SH-SY5Y (cell line): ENCODE data around the gene ZFYVE27.

Source experiments
- GATA2 ChIP-seq: IDR thresholded peaks from 2 replicates; pipeline ENCODE4 v1.6.1; 2011; ENCODE audit warnings: mild to moderate bottlenecking, low read depth, low read length
- GATA3 ChIP-seq: IDR thresholded peaks from 2 replicates; pipeline ENCODE4 v1.6.1; 2011; ENCODE audit warnings: low read depth, mild to moderate bottlenecking, low read length, moderate library complexity

The ZFYVE27 gene

DNA sequence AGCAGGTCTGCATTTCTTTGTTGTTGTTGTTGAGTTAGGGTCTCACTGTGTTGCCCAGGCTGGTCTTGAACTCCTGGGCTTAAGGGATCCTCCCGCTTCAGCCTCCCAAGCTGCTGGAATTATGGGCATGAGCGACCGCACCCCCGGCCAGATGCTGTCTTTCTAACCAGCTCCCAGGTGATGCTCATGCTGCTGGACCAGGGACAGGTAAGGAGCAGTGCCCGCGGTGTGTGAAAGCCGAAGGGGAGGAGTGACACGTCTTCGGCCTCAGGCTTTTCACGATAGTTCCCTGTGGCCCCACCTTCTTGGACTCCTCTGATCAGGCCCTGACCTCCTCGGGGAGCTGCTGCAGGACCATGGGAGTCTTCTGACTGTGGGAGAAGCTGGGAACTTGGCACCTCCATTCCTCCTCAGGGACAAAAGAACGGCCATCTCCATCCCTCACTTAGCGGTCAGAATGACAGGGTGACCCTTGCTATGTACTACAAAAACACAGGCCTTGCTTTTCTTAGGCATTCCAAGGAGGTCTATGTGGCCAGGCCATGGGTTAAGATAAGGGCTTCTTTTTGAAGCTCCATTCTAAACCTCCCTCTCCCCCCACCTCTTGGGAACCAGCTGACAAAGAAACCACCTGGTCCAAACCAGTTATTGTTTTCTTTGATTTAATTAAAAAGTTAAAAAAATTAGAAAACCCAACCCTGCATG, 29.3 kb downstream of the ZFYVE27 start:
- TF ChIP-seq GATA3 (no peak), GATA2 (no peak)

DNA sequence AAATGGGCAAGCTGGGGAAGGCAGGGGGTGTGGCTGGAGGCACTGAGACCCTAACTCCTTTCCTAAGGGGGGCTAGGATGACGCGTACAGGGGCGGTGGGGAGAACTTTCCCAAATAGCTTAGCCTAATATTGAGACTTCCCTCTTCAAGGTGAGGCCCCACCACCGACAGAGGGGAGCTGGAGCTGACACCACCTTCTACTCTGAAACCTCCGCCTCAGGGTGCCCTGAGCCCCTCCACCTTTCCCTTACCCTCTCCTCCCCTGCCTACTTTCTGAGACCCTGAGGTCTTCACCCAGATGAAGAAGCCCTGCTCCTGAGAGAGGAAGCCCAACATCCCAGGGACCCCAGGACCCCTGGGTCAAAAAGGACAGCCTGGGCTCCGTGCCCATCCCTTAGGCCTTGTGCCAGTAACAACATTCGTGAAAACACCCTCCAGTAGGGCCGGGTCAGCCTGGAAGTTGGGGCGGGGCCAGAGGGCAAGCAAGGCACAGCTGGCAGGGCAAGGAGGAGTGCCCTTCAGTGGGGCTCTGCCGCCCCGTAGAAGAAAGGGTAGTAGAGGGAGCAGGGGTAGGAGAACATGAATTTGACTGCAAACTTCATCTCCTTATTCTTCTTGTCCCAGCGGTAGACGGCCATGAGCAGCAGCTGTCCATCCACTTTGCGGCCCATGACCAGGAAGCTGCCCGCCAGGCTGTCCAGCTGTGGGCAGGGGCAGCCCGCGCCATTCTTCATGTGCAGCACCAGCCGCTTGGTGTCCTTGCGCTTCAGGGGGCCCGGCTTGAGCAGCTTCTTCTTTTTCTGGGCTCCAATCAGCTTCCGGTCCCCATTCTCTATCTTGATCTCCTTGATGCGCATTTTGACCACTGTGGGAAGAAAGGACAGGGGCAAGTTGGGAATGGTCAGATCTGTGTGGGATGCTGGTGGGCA, 30.3 kb downstream of the ZFYVE27 start:
- TF ChIP-seq GATA2 = no peak
- no peak for TF ChIP-seq GATA3

DNA sequence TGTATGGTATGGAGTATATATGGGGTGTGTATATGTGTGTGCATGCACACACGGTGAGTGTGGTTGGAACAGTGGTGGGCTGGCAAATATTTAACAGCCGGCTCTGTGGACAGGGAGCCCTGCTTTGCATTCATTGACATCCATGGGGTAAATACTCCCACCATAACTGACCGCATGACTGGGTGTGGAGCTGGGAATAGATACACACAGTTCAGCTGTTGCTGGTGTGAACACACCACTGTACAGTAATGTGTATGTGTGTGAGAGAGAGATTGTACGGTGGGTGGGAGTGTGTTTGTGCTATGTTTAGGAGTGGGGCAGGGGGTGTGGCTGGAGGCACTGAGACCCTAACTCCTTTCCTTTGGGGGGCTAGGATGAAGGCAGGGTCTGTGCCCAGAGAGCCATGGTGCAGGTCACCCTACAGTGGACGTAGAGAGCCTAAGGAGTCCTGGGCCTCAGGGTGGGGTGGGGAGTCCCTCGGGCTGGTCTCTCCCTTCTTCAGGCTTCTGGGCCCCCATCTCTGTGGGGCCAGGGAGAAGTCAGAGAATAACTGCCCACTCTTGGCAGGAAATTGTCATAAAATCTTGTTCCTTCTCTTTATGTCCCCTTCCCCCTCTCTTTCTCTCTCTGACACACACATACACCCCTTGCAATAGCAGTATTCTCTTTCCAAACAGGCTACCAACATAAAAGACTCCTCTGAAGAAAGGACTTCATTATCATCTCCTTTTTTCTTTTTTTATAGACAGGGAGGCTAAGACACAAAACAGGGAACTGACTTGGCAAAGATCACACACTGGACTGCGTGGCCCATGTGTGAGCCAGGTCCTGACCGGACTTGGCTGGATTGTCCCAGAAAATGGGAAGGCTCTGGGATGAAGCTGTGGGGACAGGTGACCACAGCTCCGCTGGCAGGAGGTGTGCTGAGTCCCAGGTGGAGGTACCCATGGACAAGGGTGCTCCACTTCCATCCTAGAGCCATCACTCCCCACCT, 31.7 kb downstream of the ZFYVE27 start:
- TF ChIP-seq GATA3 (no peak), GATA2 (no peak)

DNA sequence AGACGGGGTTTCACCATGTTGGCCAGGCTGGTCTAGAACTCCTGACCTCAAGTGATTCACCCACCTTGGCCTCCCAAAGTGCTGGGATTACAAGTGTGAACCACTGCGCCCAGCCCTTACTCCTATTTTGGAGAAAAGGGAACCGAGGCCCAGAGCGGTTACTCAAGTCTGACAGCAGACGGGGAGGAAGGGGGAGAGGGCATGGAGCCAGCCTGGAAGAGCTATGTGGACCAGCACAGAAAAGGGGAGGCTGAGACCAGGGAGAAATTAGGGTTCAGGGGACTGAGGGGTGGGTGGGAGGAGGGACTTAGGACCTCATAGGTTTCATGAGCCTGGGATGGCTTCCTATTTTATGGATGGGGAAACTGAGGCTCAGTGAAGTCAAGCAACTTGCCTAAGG, 33.3 kb downstream of the ZFYVE27 start:
- TF ChIP-seq GATA2 (no peak), GATA3 (no peak)

DNA sequence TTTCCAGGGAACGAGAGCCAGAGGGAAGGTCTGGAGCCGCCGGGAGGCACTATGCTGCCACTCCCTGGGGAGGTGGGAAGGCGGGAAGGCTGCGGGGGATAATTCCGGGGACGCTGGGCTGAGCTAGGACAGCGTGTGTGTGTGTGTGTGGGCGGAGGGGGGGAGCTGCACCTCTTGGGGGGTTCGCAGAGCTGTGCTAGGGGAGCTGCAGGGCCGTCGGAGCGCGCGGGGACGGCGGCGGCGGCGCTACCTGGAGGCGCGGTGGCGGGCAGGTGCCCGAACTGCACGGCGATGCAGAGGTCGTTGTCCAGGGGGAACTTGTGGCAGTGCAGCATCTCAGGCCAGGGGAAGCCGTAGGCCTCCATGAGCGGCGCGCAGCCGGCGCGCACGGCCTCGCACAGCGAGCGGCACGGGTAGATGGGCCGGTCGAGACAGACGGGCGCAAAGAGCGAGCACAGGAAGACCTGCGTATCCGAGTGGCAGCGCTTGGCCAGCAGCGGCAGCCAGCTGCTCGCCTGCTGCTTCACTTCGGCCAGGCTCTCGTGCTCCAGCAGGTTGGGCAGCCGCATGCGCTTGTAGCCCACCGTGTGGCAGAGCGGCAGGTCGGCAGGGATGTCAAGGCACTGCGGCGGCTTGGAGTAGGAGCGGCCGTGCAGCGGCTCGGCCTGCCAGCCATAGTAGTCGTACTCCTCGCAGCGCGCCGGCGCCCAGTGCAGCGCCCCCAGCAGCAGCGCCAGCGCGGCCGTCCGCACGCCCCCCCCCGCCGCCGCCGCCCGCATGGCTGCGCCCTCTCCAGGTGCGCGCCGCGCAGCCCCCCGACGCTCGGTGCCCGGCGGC, 34.3 kb downstream of the ZFYVE27 start:
- no peak for TF ChIP-seq GATA3
- TF ChIP-seq GATA2 = no peak

DNA sequence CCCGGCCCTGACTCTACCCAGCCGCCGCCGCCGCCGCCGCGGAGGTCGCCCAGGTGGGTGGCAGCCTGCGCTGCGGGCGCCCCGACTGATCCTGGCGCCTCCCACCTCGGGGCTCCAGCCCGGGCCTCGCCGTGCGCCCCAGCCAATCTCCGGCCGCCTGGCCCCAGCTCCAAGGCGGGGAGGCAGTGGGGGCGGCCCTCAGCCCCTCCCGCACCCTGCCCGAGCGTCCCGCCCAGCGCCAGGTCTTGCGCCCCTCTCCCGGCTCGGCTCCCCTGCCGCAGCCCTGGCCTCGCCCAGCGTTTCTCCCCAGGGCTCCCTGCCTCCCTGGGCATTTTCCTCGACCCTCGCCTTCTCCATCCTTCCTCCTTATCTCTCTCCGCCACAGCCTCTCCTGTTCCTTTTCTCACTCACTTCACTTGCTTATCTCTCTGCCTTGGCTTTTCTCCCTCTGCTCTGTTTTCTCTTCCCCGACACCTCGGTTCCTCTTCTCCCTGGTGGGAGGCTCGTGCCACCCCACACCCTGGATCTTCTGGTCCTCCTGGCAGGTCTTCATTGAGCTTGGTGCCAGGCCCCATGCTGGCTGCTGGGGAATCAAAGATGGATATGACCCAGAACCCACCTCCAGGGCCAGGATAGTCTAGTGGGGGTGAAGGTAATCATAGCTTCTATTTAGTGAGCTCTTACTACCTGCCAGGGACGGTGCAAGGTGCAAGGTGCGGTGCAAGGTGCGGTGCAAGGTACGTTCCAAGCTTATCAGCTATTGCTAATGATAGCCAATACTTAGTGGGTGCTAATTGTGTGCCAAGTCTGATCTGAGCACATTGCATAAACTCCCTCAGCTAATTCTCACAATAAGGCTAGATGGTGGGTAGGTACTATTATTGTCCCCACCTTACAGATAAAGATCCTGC, 35.2 kb downstream of the ZFYVE27 start, which contains the start of gene SFRP5:
Gene SFRP5 (minus strand): TSS at position 87 of the 911 bp plus-strand sequence. CDS start 166 bp downstream, outside the sequence.
- TF ChIP-seq GATA3 (no peak), GATA2 (no peak)

DNA sequence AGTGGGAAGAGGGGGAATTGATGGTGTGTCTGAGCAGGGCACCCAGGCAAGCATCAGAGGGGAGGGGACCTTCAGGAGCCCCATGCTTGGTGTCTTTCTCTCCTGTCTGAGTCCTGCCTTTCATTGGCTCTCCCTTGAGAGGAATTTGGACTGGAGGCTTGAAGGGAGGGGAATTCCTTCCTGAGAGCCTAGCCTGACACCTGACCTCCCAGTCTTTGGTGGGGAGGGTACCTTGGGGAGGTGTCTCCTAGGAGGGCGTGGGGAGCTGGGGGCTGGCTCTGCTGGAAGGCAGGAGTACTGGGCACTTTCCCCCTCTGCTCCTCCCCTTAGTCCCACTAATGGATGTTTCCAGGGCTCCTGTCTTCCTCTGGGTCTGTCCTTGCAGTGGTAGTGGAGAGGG, 36.2 kb downstream of the ZFYVE27 start:
- TF ChIP-seq GATA3 = no peak
- no peak for TF ChIP-seq GATA2

DNA sequence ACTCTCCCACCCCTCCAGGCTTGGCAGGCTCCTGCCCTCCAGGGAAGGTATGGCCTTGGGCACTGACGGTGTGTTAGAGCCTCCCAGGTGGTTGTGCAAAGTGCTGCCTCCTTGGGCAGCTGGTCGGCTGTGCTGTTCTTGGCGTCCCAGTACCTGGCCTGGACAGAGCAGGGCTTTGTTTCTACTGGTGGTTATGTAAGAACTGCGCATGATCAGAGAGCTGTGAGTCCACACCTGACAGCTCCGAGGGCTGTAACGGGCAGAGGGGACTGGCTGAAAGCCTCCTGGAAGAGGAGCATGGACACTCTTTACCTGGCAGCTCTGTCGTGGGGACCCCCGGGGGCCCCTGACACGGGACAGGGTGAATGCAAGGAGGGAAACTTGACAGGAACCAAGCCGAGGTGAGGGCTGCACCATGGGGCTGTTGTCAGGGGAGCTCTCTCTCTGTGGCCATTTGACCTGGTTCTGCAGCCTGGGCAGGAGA, 37.9 kb downstream of the ZFYVE27 start:
- TF ChIP-seq GATA3 = no peak
- no peak for TF ChIP-seq GATA2

DNA sequence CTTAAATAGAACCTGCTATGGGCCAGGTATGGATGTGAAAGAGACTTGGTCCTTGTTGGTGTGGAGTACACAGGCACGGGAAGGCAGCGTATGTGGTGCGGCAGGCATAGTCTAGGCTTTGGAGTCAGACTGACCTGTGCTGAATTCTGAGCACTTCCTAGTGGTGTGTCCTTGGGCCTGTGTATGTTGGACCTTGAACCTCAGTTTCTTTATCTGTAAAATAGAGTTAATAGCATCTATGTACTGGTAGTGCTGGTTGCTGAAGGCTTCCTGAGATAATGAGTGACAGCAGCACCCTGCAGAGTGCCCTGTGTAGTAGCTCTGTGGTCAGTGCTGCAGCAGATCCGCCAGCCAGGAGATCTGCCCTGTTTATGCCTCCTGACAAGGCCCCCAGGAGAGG, 40.2 kb downstream of the ZFYVE27 start:
- no peak for TF ChIP-seq GATA2
- no peak for TF ChIP-seq GATA3

DNA sequence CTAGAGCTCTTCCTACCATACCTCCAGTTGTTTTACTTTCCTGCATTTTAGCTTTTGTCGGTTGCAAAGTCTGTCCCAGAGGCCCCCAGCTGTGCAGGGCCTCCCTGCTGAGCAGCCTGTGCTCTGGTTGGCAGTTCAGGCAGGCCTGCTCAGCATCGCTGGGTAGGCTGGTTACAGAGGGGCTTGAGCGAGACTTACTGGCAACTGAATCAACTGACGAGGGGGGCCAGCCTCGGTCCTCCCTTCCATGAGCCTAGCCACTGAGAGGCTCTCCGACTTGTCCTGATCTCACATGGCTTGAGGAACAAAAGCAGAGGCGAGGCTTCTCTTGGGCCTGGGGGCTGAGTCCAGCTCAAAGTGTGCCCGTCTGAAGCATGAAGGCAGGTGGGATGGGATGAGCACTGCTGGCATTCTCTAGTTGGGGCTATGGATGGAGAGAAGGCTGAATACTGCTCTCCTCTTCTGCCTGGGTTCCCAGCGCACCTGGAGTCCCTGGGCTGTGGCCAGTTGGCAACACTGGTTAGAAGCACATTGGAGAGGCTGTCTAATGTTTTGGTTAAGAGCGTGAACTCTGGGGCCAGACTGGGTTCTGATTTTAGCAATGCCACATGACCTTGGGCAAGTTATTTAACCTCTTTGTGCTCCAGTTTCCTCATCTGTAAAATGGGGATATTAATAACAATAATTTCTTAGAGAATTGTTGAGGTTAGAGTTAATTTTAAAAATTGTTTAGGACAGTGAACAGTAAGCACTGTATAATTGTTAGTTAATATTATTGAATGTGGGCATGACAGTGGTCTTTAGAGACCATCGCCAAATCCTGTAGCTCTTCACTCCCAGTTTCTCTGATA, 41.7 kb downstream of the ZFYVE27 start:
- TF ChIP-seq GATA3 (no peak), GATA2 (no peak)

DNA sequence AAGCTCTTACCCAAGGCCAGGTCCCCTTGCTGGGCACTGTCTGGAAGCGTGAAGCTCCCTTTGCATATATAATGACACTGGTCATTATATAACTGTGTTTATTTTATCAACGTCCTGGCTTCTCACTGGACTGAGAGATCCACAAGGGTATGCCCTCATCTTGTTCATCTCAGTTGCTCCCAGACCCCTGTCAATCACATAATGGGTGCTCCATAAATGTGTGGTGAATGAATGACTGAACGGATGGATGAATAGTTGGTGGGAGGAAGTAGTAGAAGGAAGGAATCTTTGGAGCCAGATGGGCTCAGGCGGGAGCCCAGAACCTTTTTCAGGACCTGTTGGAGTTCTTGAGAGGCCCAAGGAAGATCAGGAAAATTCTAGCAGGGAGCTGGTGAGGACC, 42.6 kb downstream of the ZFYVE27 start:
- no peak for TF ChIP-seq GATA2
- TF ChIP-seq GATA3 = no peak

DNA sequence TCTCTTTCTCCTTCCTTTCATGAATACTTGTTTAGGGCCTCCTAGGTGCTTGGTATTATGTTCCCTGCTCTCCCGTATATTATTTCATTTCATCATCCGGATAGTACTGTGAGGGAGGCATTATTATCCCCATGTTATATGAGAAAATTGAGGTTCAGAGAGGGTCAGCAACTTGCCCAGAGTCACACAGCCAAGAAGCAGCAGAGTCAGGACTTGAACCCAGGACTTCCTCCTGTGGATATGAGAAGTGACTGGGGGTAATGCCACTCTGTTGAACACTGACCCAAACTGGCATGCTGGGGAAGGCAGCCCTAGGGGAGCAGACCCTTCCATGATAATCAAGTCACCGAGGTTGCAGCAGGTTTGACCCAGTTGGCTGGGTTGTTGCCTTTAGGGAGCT, 43.0 kb downstream of the ZFYVE27 start:
- TF ChIP-seq GATA2 = no peak
- TF ChIP-seq GATA3 = no peak
